HG02588 (cell line): Measurements from ENCODE around the gene LAMA1.
"Not testable (repeated sequence)": the region's sequence is repeated elsewhere in the genome, so short reads cannot be mapped to it uniquely, and the experiment has no call there.

Source experiments
- ATAC-seq: cut with Tn5 transposase; IDR thresholded peaks from one replicate; pipeline ENCODE4 v1.9.1; 2021; ENCODE audit warnings: mild to moderate bottlenecking, moderate library complexity; ENCODE audit not compliant: unreplicated experiment

LAMA1 gene, protein sequence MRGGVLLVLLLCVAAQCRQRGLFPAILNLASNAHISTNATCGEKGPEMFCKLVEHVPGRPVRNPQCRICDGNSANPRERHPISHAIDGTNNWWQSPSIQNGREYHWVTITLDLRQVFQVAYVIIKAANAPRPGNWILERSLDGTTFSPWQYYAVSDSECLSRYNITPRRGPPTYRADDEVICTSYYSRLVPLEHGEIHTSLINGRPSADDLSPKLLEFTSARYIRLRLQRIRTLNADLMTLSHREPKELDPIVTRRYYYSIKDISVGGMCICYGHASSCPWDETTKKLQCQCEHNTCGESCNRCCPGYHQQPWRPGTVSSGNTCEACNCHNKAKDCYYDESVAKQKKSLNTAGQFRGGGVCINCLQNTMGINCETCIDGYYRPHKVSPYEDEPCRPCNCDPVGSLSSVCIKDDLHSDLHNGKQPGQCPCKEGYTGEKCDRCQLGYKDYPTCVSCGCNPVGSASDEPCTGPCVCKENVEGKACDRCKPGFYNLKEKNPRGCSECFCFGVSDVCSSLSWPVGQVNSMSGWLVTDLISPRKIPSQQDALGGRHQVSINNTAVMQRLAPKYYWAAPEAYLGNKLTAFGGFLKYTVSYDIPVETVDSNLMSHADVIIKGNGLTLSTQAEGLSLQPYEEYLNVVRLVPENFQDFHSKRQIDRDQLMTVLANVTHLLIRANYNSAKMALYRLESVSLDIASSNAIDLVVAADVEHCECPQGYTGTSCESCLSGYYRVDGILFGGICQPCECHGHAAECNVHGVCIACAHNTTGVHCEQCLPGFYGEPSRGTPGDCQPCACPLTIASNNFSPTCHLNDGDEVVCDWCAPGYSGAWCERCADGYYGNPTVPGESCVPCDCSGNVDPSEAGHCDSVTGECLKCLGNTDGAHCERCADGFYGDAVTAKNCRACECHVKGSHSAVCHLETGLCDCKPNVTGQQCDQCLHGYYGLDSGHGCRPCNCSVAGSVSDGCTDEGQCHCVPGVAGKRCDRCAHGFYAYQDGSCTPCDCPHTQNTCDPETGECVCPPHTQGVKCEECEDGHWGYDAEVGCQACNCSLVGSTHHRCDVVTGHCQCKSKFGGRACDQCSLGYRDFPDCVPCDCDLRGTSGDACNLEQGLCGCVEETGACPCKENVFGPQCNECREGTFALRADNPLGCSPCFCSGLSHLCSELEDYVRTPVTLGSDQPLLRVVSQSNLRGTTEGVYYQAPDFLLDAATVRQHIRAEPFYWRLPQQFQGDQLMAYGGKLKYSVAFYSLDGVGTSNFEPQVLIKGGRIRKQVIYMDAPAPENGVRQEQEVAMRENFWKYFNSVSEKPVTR (N-terminal part only)

DNA sequence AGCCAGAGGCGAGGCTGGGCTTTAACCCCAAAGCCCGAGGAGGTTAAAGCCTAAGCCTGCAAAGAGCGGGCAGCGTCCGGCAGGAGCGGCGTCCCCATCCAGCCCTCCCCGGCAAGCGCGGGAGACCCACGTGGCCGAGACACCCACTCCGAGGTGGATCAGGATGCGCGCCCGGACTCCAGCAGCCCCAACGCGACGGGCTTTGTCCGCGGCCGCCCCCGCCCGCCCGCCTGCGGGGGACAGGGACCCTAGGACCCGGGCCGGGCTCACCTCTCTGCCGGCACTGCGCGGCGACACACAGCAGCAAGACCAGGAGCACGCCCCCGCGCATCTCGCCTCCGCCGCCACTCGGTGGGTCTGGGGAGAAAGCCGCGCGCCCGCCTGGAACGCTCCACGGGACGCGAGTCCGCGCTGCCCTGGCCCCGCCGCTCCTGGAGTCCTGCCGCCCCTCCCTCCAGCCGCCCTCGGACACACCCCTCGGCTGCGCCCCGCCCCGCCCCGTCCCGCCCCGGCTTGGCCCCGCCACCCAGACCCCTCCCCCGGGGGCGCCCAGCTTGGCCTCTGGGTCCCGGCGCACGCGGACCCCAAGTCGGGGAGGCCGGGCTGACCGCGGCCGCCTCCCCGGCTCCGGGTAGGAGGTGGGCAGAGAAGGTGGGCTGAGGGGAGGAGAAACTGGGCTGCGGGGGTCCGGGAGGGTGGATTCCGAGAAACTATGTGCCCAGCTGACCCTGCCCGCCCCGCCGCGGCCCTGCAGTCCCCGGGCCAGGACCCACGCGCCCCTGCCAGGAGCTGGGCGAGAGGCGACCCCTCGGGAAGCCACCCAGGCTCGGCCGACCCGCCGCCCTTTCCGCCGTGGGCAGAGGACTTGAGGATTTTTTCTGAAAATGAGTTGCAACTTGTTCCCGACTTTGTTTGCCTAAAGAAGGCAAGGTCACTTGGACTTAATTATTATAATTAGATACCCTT, at the start of gene LAMA1:
TSS of gene LAMA1 (minus strand) at position 408 of the 966 bp plus-strand sequence. CDS start at position 331, 77 bp downstream.
- ATAC-seq = no peak

GRCh38 chr18:7165846-7166393, 48.3 kb upstream of the LAMA1 start:
- ATAC-seq = no peak

DNA sequence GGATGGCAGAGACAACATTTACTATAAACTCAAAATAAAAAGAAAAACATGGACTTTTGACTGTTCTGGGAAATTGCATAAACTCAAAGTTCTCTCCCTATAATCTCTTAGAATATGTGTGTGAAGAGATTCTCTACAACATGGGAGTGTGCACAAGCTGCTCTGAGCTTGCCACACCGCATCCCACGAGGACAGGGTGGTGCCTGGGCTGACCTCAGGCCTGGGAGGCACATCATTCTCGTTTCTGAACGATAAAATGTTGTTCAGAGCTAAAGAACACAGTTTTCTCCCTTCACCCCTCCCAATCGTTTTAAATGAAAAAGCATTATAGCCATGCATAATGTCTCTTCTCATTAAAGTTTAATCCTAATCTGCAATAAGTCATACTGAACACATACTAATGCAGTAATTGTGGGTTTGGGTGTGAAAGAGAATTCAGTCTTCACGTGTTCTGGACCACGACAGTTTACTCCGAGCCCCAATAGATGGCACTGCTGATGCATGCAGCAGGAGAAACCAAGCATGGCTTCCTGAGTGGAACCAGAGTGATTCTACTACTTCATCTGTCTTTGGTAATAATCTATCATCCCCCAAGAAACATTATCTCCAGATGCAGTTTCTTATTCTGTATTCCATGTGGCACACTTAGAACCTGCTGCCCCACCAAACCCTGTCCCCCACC, 46.9 kb upstream of the LAMA1 start:
- ATAC-seq = no peak

DNA sequence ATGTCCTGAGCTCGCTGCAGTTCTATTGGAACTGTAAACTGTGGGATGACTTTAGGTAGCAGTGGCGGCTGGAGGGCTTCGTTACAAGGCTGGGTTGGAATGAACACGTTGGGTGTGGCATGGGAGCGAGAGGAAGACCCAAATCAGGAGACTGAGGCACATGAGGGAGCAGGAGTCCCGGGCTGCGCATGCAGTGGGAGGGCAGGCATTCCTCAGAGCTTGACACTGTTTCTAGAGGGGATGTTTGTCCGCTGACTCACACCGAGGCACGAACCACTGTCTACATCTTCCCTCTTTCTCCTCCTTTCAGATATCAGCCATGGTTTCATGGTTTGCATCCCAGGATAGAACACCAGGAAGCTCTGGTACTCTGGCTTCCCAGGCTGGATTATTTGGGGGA, 40.6 kb upstream of the LAMA1 start:
- ATAC-seq = no peak

- no peak for ATAC-seq
Observed at GRCh38 chr18:7157760-7158159, 40.2 kb upstream of the LAMA1 start.

DNA sequence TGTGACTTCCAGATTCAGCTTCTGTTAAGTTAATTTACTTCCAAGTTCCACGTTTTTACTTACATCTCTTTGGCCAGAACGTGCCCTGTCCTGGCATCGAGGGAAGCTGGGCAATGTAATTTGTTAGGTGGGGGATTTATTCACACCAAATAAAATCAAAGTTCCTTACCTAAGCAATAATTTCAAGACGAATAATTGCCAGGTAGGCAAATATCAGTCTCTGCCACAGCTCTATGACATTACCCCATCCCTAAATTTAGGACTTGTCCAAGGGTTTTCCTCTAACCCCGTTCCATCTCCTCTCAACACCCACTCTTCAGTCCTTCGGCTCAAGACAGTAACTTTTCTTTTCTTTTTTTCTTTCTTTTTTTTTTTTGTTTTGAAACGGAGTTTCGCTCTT, 38.3 kb upstream of the LAMA1 start:
- no peak for ATAC-seq

GRCh38 chr18:7155092-7155491, 37.5 kb upstream of the LAMA1 start:
- no peak for ATAC-seq

DNA sequence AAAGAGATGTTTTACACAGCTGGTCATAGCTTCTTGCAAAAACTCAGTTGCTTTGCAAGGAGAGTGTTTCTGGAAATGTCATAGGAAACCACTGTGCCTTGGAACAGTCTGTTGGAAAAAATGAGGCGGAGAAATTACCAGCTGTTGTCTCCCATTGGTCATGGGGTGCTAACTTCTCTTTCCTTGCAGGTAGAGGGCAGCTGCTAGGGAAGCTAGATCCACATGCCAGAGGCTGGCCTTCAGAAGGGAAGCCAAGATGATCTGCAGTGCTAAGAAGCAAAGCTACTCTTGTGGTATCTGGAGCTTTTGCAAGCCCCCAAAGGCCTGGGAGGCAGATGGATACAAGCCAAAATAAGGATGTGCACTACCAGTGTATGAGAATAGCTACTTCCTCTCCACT, 34.8 kb upstream of the LAMA1 start:
- ATAC-seq = no peak

- no peak for ATAC-seq
Observed at GRCh38 chr18:7147399-7147798, 29.8 kb upstream of the LAMA1 start.

DNA sequence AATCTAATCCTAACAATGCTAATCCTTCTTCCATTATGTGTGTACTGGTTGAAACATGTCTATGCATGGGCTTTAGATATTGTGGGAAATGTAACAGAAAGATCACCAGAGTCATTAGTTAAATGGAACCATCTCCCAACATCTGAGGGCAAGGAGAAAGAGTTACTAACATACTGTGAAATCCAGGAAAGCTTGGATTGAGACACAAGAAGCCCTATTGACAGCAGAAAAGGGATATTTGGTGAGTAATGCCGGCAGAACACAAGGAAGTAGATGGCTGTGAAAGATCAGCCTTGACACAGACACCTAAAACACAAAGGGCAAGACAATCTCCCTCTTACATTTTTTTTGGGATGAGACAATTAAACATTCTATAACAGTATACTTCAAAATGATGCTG, 28.5 kb upstream of the LAMA1 start:
- no peak for ATAC-seq

DNA sequence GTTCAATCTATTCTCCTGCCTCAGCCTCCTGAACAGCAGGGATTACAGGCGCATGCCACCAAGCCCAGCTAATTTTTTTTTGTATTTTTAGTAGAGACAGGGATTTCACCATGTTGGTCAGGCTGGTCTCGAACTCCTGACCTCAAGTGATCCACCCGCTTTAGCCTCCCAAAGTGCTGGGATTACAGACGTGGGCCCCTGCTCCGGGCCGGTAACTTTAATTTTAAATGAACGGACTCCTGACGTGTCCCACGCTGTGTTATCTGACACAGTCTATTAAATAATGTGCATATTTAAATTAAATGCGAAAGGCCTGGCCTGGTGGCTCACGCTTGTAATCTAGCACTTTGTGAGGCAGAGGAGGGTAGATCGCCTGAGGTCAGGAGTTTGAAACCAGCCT, 27.3 kb upstream of the LAMA1 start:
- not testable (repeated sequence) for ATAC-seq

GRCh38 chr18:7141287-7141686, 23.7 kb upstream of the LAMA1 start:
- ATAC-seq = no peak

- ATAC-seq = no peak
Observed at GRCh38 chr18:7139409-7139808, 21.8 kb upstream of the LAMA1 start.

- ATAC-seq = no peak
Observed at GRCh38 chr18:7133181-7133580, 15.6 kb upstream of the LAMA1 start.

- ATAC-seq = no peak
Observed at GRCh38 chr18:7132356-7133150, 15.0 kb upstream of the LAMA1 start.

DNA sequence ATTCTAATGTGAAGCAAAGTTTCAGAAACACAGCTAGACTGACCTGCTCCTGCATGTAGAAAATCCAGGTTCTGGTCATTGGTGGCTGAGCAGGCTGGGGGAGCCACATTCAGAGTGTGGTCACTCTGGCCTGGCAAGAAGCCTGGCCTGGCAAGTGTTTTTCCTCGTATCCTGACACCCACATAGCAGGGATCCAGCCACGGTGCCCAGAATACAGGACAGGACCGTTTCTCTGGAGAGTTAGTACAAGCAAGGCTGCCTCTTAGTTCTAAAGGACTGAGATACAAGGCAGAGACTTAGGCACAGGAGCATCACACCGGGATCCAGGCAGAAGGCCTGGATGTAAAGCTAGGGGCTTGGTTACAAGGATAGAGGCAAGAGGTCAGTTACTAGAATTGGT, 4.8 kb upstream of the LAMA1 start:
- ATAC-seq = no peak

- no peak for ATAC-seq
Observed at GRCh38 chr18:7116792-7117389, 706 bp downstream of the LAMA1 start.
